CD4-positive, alpha-beta T cell treated with Interleukin-10 for 1 hour (primary cell): Measurements from ENCODE around the gene OR6Y1.

ENCODE experiments used
- DNase-seq: peaks from one replicate; pipeline ENCODE4 v3.0.0-alpha.2; 2020

OR6Y1 gene

GRCh38 chr1:158496374-158496773 lies 57.8 kb downstream of the OR6Y1 start:
- no peak for DNase-seq

- DNase-seq = no peak
Observed at GRCh38 chr1:158494796-158495195, 59.4 kb downstream of the OR6Y1 start.
